Common myeloid progenitor, CD34-positive (primary cell): ENCODE measurements around the gene TMEM119.

ENCODE experiments used
- CTCF ChIA-PET: fragments of 350-600 bp; sonication (Branson Sonifier 250); formaldehyde crosslinking; loops from one replicate; lab custom pipeline; 2021; ENCODE audit warnings: antibody characterized with exemption; lab: Charles Lee
- POLR2A ChIA-PET: fragments of 350-600 bp; sonication (Branson Sonifier 250); formaldehyde crosslinking; loops from one replicate; lab custom pipeline; 2021; ENCODE audit warnings: antibody characterized with exemption; lab: Charles Lee
- DNase-seq, 3 donors: peaks; one replicate each; pipeline versions ENCODE4 v3.0.0 to v3.0.0-alpha.2; 2013
- H3K27ac ChIP-seq, 2 experiments: 1 replicate in 1 of 2; 2 replicates in 1 of 2; pipeline ENCODE4 v1.7.0; 2013; ENCODE audit warnings: inconsistent platforms in 2 of 2, low read length in 2 of 2, mild to moderate bottlenecking in 2 of 2, low read depth in 1 of 2, moderate library complexity in 1 of 2; ENCODE audit not compliant: severe bottlenecking in 2 of 2, insufficient read depth in 1 of 2, poor library complexity in 1 of 2
- H3K27me3 ChIP-seq, 5 experiments: replicated peaks in 2 of 5; 1 replicate in 3 of 5; 2 replicates in 2 of 5; pipeline versions ENCODE4 v1.6.1 to v1.7.0; 2013; ENCODE audit warnings: low read length in 4 of 5, mild to moderate bottlenecking in 2 of 5, moderate library complexity in 2 of 5, inconsistent platforms in 1 of 5; ENCODE audit not compliant: insufficient read depth in 5 of 5, control insufficient read depth in 4 of 5
- H3K36me3 ChIP-seq, 4 experiments: 1 replicate in 2 of 4; 2 replicates in 2 of 4; pipeline versions ENCODE4 v1.6.1 to v1.7.0; 2013; ENCODE audit warnings: low read length in 3 of 4, control low read depth in 1 of 4, mild to moderate bottlenecking in 1 of 4; ENCODE audit not compliant: control insufficient read depth in 4 of 4, insufficient read depth in 4 of 4
- H3K4me1 ChIP-seq, 4 experiments: 1 replicate in 3 of 4; 2 replicates in 1 of 4; pipeline versions ENCODE4 v1.6.1 to v1.7.1; 2013; ENCODE audit warnings: low read length in 3 of 4, mild to moderate bottlenecking in 3 of 4, control low read depth in 1 of 4, inconsistent platforms in 1 of 4, moderate library complexity in 1 of 4; ENCODE audit not compliant: control insufficient read depth in 4 of 4, insufficient read depth in 4 of 4; ENCODE audit errors: control extremely low read depth in 1 of 4
- H3K4me3 ChIP-seq, 7 experiments: 1 replicate in 4 of 7; 2 replicates in 3 of 7; pipeline versions ENCODE4 v1.5.1 to v1.7.0; 2013; ENCODE audit warnings: mild to moderate bottlenecking in 7 of 7, low read length in 6 of 7, moderate library complexity in 6 of 7, inconsistent platforms in 2 of 7, low read depth in 2 of 7, control low read depth in 1 of 7; ENCODE audit not compliant: insufficient read depth in 4 of 7, control insufficient read depth in 1 of 7; ENCODE audit errors: extremely low read depth in 1 of 7
- H3K9me3 ChIP-seq, 5 experiments: 1 replicate in 4 of 5; 2 replicates in 1 of 5; pipeline versions ENCODE4 v1.6.1 to v1.7.1; 2013; ENCODE audit warnings: low read length in 4 of 5, mild to moderate bottlenecking in 2 of 5, inconsistent platforms in 1 of 5, low read depth in 1 of 5, moderate library complexity in 1 of 5; ENCODE audit not compliant: control insufficient read depth in 4 of 5, insufficient read depth in 2 of 5; ENCODE audit errors: control extremely low read depth in 1 of 5
- WGBS: methylation state at CpG from one replicate; pipeline ENCODE4 v1.1.5; 2013; ENCODE audit not compliant: insufficient coverage; 5-methylcytosine and 5-hydroxymethylcytosine counted together

Gene TMEM119

GRCh38 chr12:108611884-108612415 is 14.1 kb upstream of the TMEM119 start:
- whole genome bisulfite sequencing: 81% methylated on average over 5 of the region's 5 CpGs
- CTCF ChIA-PET: interaction anchor here (1.0 to 30.5 kb wide), 8 partner anchors 16 to 483 kb away, joined by 3 to 591 read pairs (median 5); partner anchors contain the start of genes ISCU, SART3 and SELPLG
- H3K27me3 ChIP-seq: no peaks in the 10 kb centered on the region
- no peak overlapping the region for H3K4me3 ChIP-seq
- no peaks in the 10 kb centered on the region for H3K36me3 ChIP-seq
- peaks cover 0 to 24% (median 21%) of the 10 kb centered on the region in 4 experiments for H3K4me1 ChIP-seq
- peaks cover 0 to 6% (median 0%) of the 10 kb centered on the region in 5 experiments for H3K9me3 ChIP-seq
- DNase-seq: peak; percentile 56 to 79 (median 79)
- no peak overlapping the region for H3K27ac ChIP-seq
- POLR2A ChIA-PET: no interaction called here

- 96% methylated on average over 6 of the region's 15 CpGs for WGBS
- DNase-seq: no peak
- no peak overlapping the region for H3K4me3 ChIP-seq
- no peaks in the 10 kb centered on the region for H3K27me3 ChIP-seq
- peaks cover 0 to 4% (median 0%) of the 10 kb centered on the region in 5 experiments for H3K9me3 ChIP-seq
- no peaks in the 10 kb centered on the region for H3K36me3 ChIP-seq
- ChIA-PET POLR2A (no interaction called here), CTCF (interaction anchor here (0.5 to 30.5 kb wide), 6 partner anchors 15 to 497 kb away, joined by 3 to 591 read pairs (median 4); partner anchors contain the start of genes ISCU and SART3)
- H3K4me1 ChIP-seq: peaks cover 0 to 18% (median 14%) of the 10 kb centered on the region in 4 experiments
- H3K27ac ChIP-seq: no peak overlapping the region
Observed at GRCh38 chr12:108610856-108611605, 13.1 kb upstream of the TMEM119 start.

GRCh38 chr12:108610336-108610815 is 12.5 kb upstream of the TMEM119 start:
- CTCF ChIA-PET: interaction anchor here (0.5 to 30.5 kb wide), 6 partner anchors 14 to 497 kb away, joined by 3 to 591 read pairs (median 4); partner anchors contain the start of genes ISCU and SART3
- Histone ChIP-seq H3K27ac (no peak overlapping the region), H3K4me1 (peaks cover 0 to 18% (median 14%) of the 10 kb centered on the region in 4 experiments), H3K9me3 (no peaks in the 10 kb centered on the region), H3K4me3 (no peak overlapping the region), H3K36me3 (no peaks in the 10 kb centered on the region), H3K27me3 (no peaks in the 10 kb centered on the region)
- DNase-seq: no peak
- 96% methylated on average over 7 of the region's 8 CpGs for WGBS
- POLR2A ChIA-PET: no interaction called here

GRCh38 chr12:108609537-108610335 is 11.9 kb upstream of the TMEM119 start:
- POLR2A ChIA-PET: no interaction called here
- DNase-seq: peak in 2 of 3 donors; percentile 83 to 87
- H3K4me1 ChIP-seq: peaks cover 0 to 18% (median 14%) of the 10 kb centered on the region in 4 experiments

GRCh38 chr12:108608616-108609015 is 10.7 kb upstream of the TMEM119 start:
- POLR2A ChIA-PET: no interaction called here
- CTCF ChIA-PET: interaction anchor here (1.0 to 30.5 kb wide), 3 partner anchors 9 to 40 kb away, joined by 3 to 591 read pairs (median 32); partner anchors contain the start of genes ISCU and SART3
- no peak overlapping the region for H3K27ac ChIP-seq
- no peak for DNase-seq
- no peaks in the 10 kb centered on the region for H3K9me3 ChIP-seq
- WGBS: 96% methylated on average over 5 of the region's 5 CpGs
- H3K27me3 ChIP-seq: no peaks in the 10 kb centered on the region
- H3K36me3 ChIP-seq: no peaks in the 10 kb centered on the region
- peaks cover 0 to 18% (median 14%) of the 10 kb centered on the region in 4 experiments for H3K4me1 ChIP-seq
- no peak overlapping the region for H3K4me3 ChIP-seq

More at GRCh38 chr12:108609537-108610335, 11.9 kb upstream of the TMEM119 start:
- H3K36me3 ChIP-seq: no peaks in the 10 kb centered on the region
- 28% methylated on average over 21 of the region's 21 CpGs for WGBS
- peak overlapping the region in 3 of 7 experiments; percentile 13 to 26 (median 23) for H3K4me3 ChIP-seq
- CTCF ChIA-PET: interaction anchor here (0.8 to 30.5 kb wide), 6 partner anchors 8 to 54 kb away, joined by 3 to 591 read pairs (median 4); partner anchors contain the start of genes ISCU and SART3
- H3K27me3 ChIP-seq: no peaks in the 10 kb centered on the region
- no peak overlapping the region for H3K27ac ChIP-seq
- no peaks in the 10 kb centered on the region for H3K9me3 ChIP-seq

GRCh38 chr12:108607981-108608600 is 10.2 kb upstream of the TMEM119 start:
- CTCF ChIA-PET: interaction anchor here (1.0 to 30.5 kb wide), 4 partner anchors 9 to 40 kb away, joined by 3 to 591 read pairs (median 18); partner anchors contain the start of genes ISCU and SART3
- Histone ChIP-seq H3K4me1 (peaks cover 0 to 18% (median 12%) of the 10 kb centered on the region in 4 experiments), H3K27me3 (no peaks in the 10 kb centered on the region), H3K36me3 (no peaks in the 10 kb centered on the region), H3K9me3 (no peaks in the 10 kb centered on the region), H3K27ac (no peak overlapping the region), H3K4me3 (no peak overlapping the region)
- WGBS: 100% methylated on average over 10 of the region's 10 CpGs
- POLR2A ChIA-PET: no interaction called here
- no peak for DNase-seq
